SU-DHL-6 (cell line): ENCODE data around the gene TMEM143.

Source experiments
- H2AFZ ChIP-seq: fragments of 200-600 bp; sonication (generic); 2 replicates; pipeline ENCODE4 v1.6.1; 2014; ENCODE audit warnings: low read depth, mild to moderate bottlenecking, moderate library complexity, mixed read lengths, antibody characterized with exemption, low read length; ENCODE audit not compliant: severe bottlenecking
- H3F3A ChIP-seq: fragments of 200-600 bp; shearing (Covaris generic); 2 replicates; pipeline ENCODE4 v1.6.0; 2016; ENCODE audit warnings: antibody characterized with exemption, mild to moderate bottlenecking; ENCODE audit not compliant: insufficient read depth
- H3K27ac ChIP-seq: fragments of 200-600 bp; sonication (generic); 2 replicates; pipeline ENCODE4 v1.5.1; 2016; ENCODE audit warnings: low read depth, mild to moderate bottlenecking, low read length, moderate library complexity, mixed read lengths
- H3K27me3 ChIP-seq: fragments of 200-600 bp; sonication (generic), shearing (Covaris generic); 2 replicates; pipeline ENCODE4 v1.6.0; 2014; ENCODE audit warnings: mild to moderate bottlenecking, low read length
- H3K36me3 ChIP-seq: fragments of 200-600 bp; sonication (generic); 2 replicates; pipeline ENCODE4 v1.6.1; 2014; ENCODE audit warnings: mild to moderate bottlenecking, low read length, mixed read lengths
- H3K4me2 ChIP-seq: fragments of 300-600, 200-600 bp; shearing (Covaris generic), sonication (generic); 2 replicates; pipeline ENCODE4 v1.6.0; 2014; ENCODE audit warnings: low read length, low read depth, mild to moderate bottlenecking; ENCODE audit not compliant: poor library complexity, severe bottlenecking
- H3K4me3 ChIP-seq: fragments of 200-600 bp; sonication (generic); 2 replicates; pipeline ENCODE4 v1.5.1; 2014; ENCODE audit warnings: antibody characterized with exemption, low read length, mild to moderate bottlenecking, mixed read lengths; ENCODE audit not compliant: insufficient read depth, poor library complexity, severe bottlenecking
- H3K79me2 ChIP-seq: fragments of 200-600 bp; sonication (generic); 2 replicates; pipeline ENCODE4 v1.6.1; 2014; ENCODE audit warnings: mild to moderate bottlenecking, low read length, moderate library complexity; ENCODE audit not compliant: insufficient read depth
- H3K9ac ChIP-seq: fragments of 200-600 bp; sonication (generic); 2 replicates; pipeline ENCODE4 v1.7.0; 2014; ENCODE audit warnings: mild to moderate bottlenecking, low read length
- H3K9me2 ChIP-seq: fragments of 200-600 bp; sonication (generic); replicated peaks from 2 replicates; pipeline ENCODE4 v1.6.1; 2014; ENCODE audit warnings: low read length; ENCODE audit not compliant: insufficient read depth
- H3K9me3 ChIP-seq: fragments of 200-600 bp; sonication (generic); 2 replicates; pipeline ENCODE4 v1.6.1; 2014; ENCODE audit warnings: low read length, mixed read lengths; ENCODE audit not compliant: insufficient read depth
- H4K20me1 ChIP-seq: fragments of 200-600 bp; sonication (generic); 2 replicates; pipeline ENCODE4 v1.6.1; 2014; ENCODE audit warnings: low read depth, mild to moderate bottlenecking, antibody characterized with exemption, low read length, moderate library complexity, mixed read lengths
- CTCF ChIP-seq: fragments of 200-600 bp; sonication (generic); IDR thresholded peaks from one replicate; pipeline ENCODE4 v1.5.1; 2017; ENCODE audit warnings: antibody characterized with exemption, mild to moderate bottlenecking, low read length, moderate library complexity; ENCODE audit not compliant: insufficient read depth, poor library complexity, severe bottlenecking
- EZH2phosphoT487 ChIP-seq: fragments of 200-600 bp; sonication (generic), shearing (Covaris generic); conservative IDR thresholded peaks from 2 replicates; pipeline ENCODE4 v1.6.1; 2018; ENCODE audit warnings: mild to moderate bottlenecking, antibody characterized with exemption, low read length, moderate library complexity, mixed read lengths

Gene TMEM143

DNA sequence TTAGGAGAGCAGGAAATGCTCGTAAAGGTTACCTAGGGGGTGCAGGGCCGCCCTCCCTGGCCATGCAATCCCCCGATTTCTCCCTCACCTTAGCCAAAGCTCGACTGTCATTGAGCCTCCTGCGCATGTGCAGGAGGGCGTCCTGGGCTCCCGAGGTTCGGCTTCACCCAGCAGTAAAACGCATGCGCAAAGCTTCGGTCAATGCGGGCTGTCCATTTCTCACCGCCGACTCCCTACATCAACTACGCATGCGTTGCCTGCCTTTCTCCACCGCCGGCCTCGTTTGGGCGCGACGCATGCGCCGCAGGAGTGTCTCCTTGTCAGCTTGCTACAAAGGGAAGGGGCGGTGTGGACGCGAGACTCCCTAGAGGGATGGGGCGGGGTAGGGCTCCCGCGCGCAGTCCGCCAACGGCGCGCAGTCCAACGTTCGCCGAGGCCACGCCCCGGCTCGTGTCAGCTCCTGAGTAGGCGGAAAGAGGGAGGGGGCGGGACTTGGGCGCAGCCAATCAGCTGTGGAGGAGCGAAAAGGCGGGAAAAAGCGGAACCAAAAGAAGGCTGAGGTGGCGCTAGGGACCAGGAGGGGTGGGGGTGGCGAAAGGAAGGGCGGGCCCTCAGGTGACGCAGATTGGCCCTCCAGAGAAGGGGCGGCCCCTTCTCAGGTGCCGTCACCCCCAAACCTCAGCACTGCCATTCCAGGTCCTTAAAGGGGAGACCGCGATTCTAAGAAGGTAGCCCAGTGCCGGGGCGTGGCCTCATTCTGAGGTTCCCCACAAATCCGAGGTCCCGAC is at the start of gene TMEM143, which contains the start of gene SYNGR4:
Gene TMEM143 (minus strand): TSS at position 131 of the 788 bp plus-strand sequence. CDS start 20 bp downstream, at position 111.
Gene SYNGR4 (plus strand): TSS at position 558 of the 788 bp plus-strand sequence. CDS start 1,476 bp downstream, outside the sequence.
- Histone ChIP-seq H3F3A (peaks cover 4% of the 10 kb centered on the region; the same call in 1 of the 2 replicates), H3K79me2 (no peaks in the 10 kb centered on the region), H4K20me1 (no peaks in the 10 kb centered on the region), H3K27me3 (no peaks in the 10 kb centered on the region), H3K9me2 (no peaks in the 10 kb centered on the region), H3K9me3 (no peaks in the 10 kb centered on the region), H3K27ac (peak within 1 kb of the TSS; percentile 81), H3K4me2 (peak within 1 kb of the TSS; percentile 86), H2AFZ (peak within 1 kb of the TSS; percentile 62), H3K36me3 (no peaks in the 10 kb centered on the region), H3K9ac (peak within 1 kb of the TSS; percentile 88), H3K4me3 (peak within 1 kb of the TSS; percentile 68)
- no peak for TF ChIP-seq EZH2phosphoT487
- TF ChIP-seq CTCF = no peak

DNA sequence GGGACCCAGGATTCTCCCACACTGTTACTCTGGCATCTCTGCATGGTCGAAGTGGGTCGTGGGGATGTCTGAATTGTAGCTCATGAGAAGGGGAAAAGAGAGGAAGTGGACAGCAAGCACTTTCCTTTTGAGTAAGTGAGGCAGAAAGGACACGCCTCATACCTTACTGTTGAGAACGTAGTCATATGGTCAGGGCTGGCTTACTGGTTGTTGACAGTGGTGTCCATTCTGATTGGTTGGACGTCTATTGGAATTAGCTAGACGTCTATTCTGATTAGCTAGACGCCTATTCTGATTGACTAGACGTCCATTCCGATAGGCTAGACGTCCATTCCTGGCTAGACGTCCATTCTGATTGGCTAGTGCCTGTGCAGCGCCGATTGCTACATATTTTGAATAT is 42.1 kb upstream of the TMEM143 start:
- H2AFZ ChIP-seq = no peak overlapping the region
- no peaks in the 10 kb centered on the region for H3K27me3 ChIP-seq
- no peaks in the 10 kb centered on the region for H3K9me3 ChIP-seq
- no peaks in the 10 kb centered on the region for H4K20me1 ChIP-seq
- H3K4me2 ChIP-seq = no peak overlapping the region
- no peak overlapping the region for H3K27ac ChIP-seq
- H3K4me3 ChIP-seq = no peak overlapping the region
- H3K9me2 ChIP-seq = no peaks in the 10 kb centered on the region
- no peaks in the 10 kb centered on the region for H3K79me2 ChIP-seq
- TF ChIP-seq EZH2phosphoT487 (no peak), CTCF (no peak)
- no peak overlapping the region for H3K9ac ChIP-seq
- H3K36me3 ChIP-seq = no peaks in the 10 kb centered on the region
- H3F3A ChIP-seq = no peaks in the 10 kb centered on the region

DNA sequence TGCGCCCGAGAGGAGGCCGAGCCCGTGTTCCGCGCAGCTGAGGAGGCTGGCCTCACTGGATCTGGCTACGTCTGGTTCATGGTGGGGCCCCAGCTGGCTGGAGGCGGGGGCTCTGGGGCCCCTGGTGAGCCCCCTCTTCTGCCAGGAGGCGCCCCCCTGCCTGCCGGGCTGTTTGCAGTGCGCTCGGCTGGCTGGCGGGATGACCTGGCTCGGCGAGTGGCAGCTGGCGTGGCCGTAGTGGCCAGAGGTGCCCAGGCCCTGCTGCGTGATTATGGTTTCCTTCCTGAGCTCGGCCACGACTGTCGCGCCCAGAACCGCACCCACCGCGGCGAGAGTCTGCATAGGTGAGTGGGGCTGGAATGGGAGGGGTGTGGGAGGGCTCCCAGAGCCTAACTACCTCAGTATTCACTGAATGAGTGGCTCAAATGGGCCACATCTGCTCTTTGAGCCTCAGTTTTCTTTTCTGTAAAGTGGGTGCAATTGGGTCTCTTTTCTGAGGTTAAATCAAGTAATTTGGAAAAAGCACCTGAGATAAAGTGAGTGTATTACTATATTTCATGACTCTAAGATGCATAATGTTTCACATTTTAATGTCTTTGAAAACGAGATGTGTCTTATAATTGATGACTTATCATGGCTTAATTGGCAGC is 41.4 kb upstream of the TMEM143 start:
- Histone ChIP-seq H3K9me2 (no peaks in the 10 kb centered on the region), H3K9me3 (no peaks in the 10 kb centered on the region), H3F3A (no peaks in the 10 kb centered on the region), H3K9ac (no peak overlapping the region), H3K79me2 (no peaks in the 10 kb centered on the region), H3K4me3 (no peak overlapping the region), H3K4me2 (no peak overlapping the region), H3K36me3 (no peaks in the 10 kb centered on the region), H4K20me1 (no peaks in the 10 kb centered on the region), H3K27ac (no peak overlapping the region), H2AFZ (no peak overlapping the region), H3K27me3 (no peaks in the 10 kb centered on the region)
- TF ChIP-seq EZH2phosphoT487 (no peak), CTCF (no peak)
